ENCODE results near the gene AMOTL1.

The AMOTL1 gene

GRCh38 chr11:94877443-94878200 is 109.5 kb downstream of the AMOTL1 start:
- H3K36me3 ChIP-seq (ENCODE audit: control insufficient read depth, insufficient read depth, low read length, severe bottlenecking): peaks cover 73% of the 10 kb centered on the region
- DNase-seq (ENCODE audit: low read depth): no peak

GRCh38 chr11:94879006-94879405 is 110.8 kb downstream of the AMOTL1 start:
- Histone ChIP-seq H3K4me1 (ENCODE audit: control insufficient read depth, insufficient read depth, low read length) (peaks cover 22% of the 10 kb centered on the region), H3K4me3 (ENCODE audit: low read length) (no peak overlapping the region), H3K36me3 (ENCODE audit: control insufficient read depth, insufficient read depth, low read length, severe bottlenecking) (peaks cover 74% of the 10 kb centered on the region), H3K27me3 (replicated peaks; ENCODE audit: control insufficient read depth, insufficient read depth, low read length) (no peaks in the 10 kb centered on the region), H3K9ac (ENCODE audit: low read length) (no peak overlapping the region), H3K9me3 (ENCODE audit: control insufficient read depth, low read length) (no peaks in the 10 kb centered on the region)
- DNase-seq (ENCODE audit: low read depth): no peak

More at GRCh38 chr11:94877443-94878200, 109.5 kb downstream of the AMOTL1 start:
- no peaks in the 10 kb centered on the region for H3K9me3 ChIP-seq (ENCODE audit: control insufficient read depth, low read length)
- H3K27me3 ChIP-seq (replicated peaks; ENCODE audit: control insufficient read depth, insufficient read depth, low read length): no peaks in the 10 kb centered on the region
- peak overlapping the region; percentile 50 for H3K9ac ChIP-seq (ENCODE audit: low read length)
- no peak overlapping the region for H3K4me3 ChIP-seq (ENCODE audit: low read length)
- H3K4me1 ChIP-seq (ENCODE audit: control insufficient read depth, insufficient read depth, low read length): peaks cover 24% of the 10 kb centered on the region

- Histone ChIP-seq H3K36me3 (ENCODE audit: control insufficient read depth, insufficient read depth, low read length, severe bottlenecking) (peaks cover 81% of the 10 kb centered on the region), H3K4me1 (ENCODE audit: control insufficient read depth, insufficient read depth, low read length) (peaks cover 15% of the 10 kb centered on the region), H3K9ac (ENCODE audit: low read length) (no peak overlapping the region), H3K27me3 (replicated peaks; ENCODE audit: control insufficient read depth, insufficient read depth, low read length) (no peaks in the 10 kb centered on the region), H3K9me3 (ENCODE audit: control insufficient read depth, low read length) (no peaks in the 10 kb centered on the region), H3K4me3 (ENCODE audit: low read length) (no peak overlapping the region)
- DNase-seq (ENCODE audit: low read depth): no peak
These were observed 112.1 kb downstream of the AMOTL1 start for GRCh38 chr11:94880216-94880615.

GRCh38 chr11:94882931-94883330 is 114.8 kb downstream of the AMOTL1 start:
- Histone ChIP-seq H3K9me3 (ENCODE audit: control insufficient read depth, low read length) (no peaks in the 10 kb centered on the region), H3K27me3 (replicated peaks; ENCODE audit: control insufficient read depth, insufficient read depth, low read length) (no peaks in the 10 kb centered on the region), H3K4me3 (ENCODE audit: low read length) (no peak overlapping the region), H3K36me3 (ENCODE audit: control insufficient read depth, insufficient read depth, low read length, severe bottlenecking) (peaks cover 76% of the 10 kb centered on the region), H3K9ac (ENCODE audit: low read length) (no peak overlapping the region), H3K4me1 (ENCODE audit: control insufficient read depth, insufficient read depth, low read length) (no peaks in the 10 kb centered on the region)
- no peak for DNase-seq (ENCODE audit: low read depth)

- Histone ChIP-seq H3K9ac (ENCODE audit: low read length) (no peak overlapping the region), H3K4me3 (ENCODE audit: low read length) (no peak overlapping the region), H3K27me3 (replicated peaks; ENCODE audit: control insufficient read depth, insufficient read depth, low read length) (no peaks in the 10 kb centered on the region), H3K9me3 (ENCODE audit: control insufficient read depth, low read length) (no peaks in the 10 kb centered on the region), H3K36me3 (ENCODE audit: control insufficient read depth, insufficient read depth, low read length, severe bottlenecking) (peaks cover 69% of the 10 kb centered on the region), H3K4me1 (ENCODE audit: control insufficient read depth, insufficient read depth, low read length) (no peaks in the 10 kb centered on the region)
- DNase-seq (ENCODE audit: low read depth): no peak
These were observed 115.7 kb downstream of the AMOTL1 start for GRCh38 chr11:94883878-94884277.

- no peak for DNase-seq (ENCODE audit: low read depth)
- Histone ChIP-seq H3K36me3 (ENCODE audit: control insufficient read depth, insufficient read depth, low read length, severe bottlenecking) (peaks cover 64% of the 10 kb centered on the region), H3K4me3 (ENCODE audit: low read length) (no peak overlapping the region), H3K9ac (ENCODE audit: low read length) (no peak overlapping the region), H3K27me3 (replicated peaks; ENCODE audit: control insufficient read depth, insufficient read depth, low read length) (no peaks in the 10 kb centered on the region), H3K9me3 (ENCODE audit: control insufficient read depth, low read length) (no peaks in the 10 kb centered on the region), H3K4me1 (ENCODE audit: control insufficient read depth, insufficient read depth, low read length) (no peaks in the 10 kb centered on the region)
These were observed 116.2 kb downstream of the AMOTL1 start for GRCh38 chr11:94884376-94884775.

GRCh38 chr11:94885133-94885532 is 117.0 kb downstream of the AMOTL1 start:
- H3K36me3 ChIP-seq (ENCODE audit: control insufficient read depth, insufficient read depth, low read length, severe bottlenecking): peaks cover 56% of the 10 kb centered on the region
- no peak overlapping the region for H3K4me3 ChIP-seq (ENCODE audit: low read length)
- no peak for DNase-seq (ENCODE audit: low read depth)
- H3K4me1 ChIP-seq (ENCODE audit: control insufficient read depth, insufficient read depth, low read length): no peaks in the 10 kb centered on the region
- H3K27me3 ChIP-seq (replicated peaks; ENCODE audit: control insufficient read depth, insufficient read depth, low read length): no peaks in the 10 kb centered on the region
- no peaks in the 10 kb centered on the region for H3K9me3 ChIP-seq (ENCODE audit: control insufficient read depth, low read length)
- no peak overlapping the region for H3K9ac ChIP-seq (ENCODE audit: low read length)

- H3K9ac ChIP-seq (ENCODE audit: low read length): no peak overlapping the region
- no peaks in the 10 kb centered on the region for H3K9me3 ChIP-seq (ENCODE audit: control insufficient read depth, low read length)
- DNase-seq (ENCODE audit: low read depth): no peak
- H3K4me1 ChIP-seq (ENCODE audit: control insufficient read depth, insufficient read depth, low read length): no peaks in the 10 kb centered on the region
- peaks cover 52% of the 10 kb centered on the region for H3K36me3 ChIP-seq (ENCODE audit: control insufficient read depth, insufficient read depth, low read length, severe bottlenecking)
- no peak overlapping the region for H3K4me3 ChIP-seq (ENCODE audit: low read length)
- no peaks in the 10 kb centered on the region for H3K27me3 ChIP-seq (replicated peaks; ENCODE audit: control insufficient read depth, insufficient read depth, low read length)
These were observed 117.4 kb downstream of the AMOTL1 start for GRCh38 chr11:94885581-94885980.

- Histone ChIP-seq H3K4me3 (ENCODE audit: low read length) (no peak overlapping the region), H3K9me3 (ENCODE audit: control insufficient read depth, low read length) (peaks cover 8% of the 10 kb centered on the region), H3K36me3 (ENCODE audit: control insufficient read depth, insufficient read depth, low read length, severe bottlenecking) (peaks cover 45% of the 10 kb centered on the region), H3K4me1 (ENCODE audit: control insufficient read depth, insufficient read depth, low read length) (no peaks in the 10 kb centered on the region), H3K9ac (ENCODE audit: low read length) (no peak overlapping the region), H3K27me3 (replicated peaks; ENCODE audit: control insufficient read depth, insufficient read depth, low read length) (no peaks in the 10 kb centered on the region)
- no peak for DNase-seq (ENCODE audit: low read depth)
These were observed 120.0 kb downstream of the AMOTL1 start for GRCh38 chr11:94888204-94888603.

- Histone ChIP-seq H3K36me3 (ENCODE audit: control insufficient read depth, insufficient read depth, low read length, severe bottlenecking) (peaks cover 14% of the 10 kb centered on the region), H3K4me3 (ENCODE audit: low read length) (no peak overlapping the region), H3K4me1 (ENCODE audit: control insufficient read depth, insufficient read depth, low read length) (peaks cover 27% of the 10 kb centered on the region), H3K27me3 (replicated peaks; ENCODE audit: control insufficient read depth, insufficient read depth, low read length) (no peaks in the 10 kb centered on the region), H3K9ac (ENCODE audit: low read length) (no peak overlapping the region), H3K9me3 (ENCODE audit: control insufficient read depth, low read length) (peaks cover 28% of the 10 kb centered on the region)
- DNase-seq (ENCODE audit: low read depth): peak; percentile 36
These were observed 127.3 kb downstream of the AMOTL1 start for GRCh38 chr11:94895451-94895850.

- no peak overlapping the region for H3K4me3 ChIP-seq (ENCODE audit: low read length)
- peaks cover 18% of the 10 kb centered on the region for H3K36me3 ChIP-seq (ENCODE audit: control insufficient read depth, insufficient read depth, low read length, severe bottlenecking)
- no peaks in the 10 kb centered on the region for H3K27me3 ChIP-seq (replicated peaks; ENCODE audit: control insufficient read depth, insufficient read depth, low read length)
- peaks cover 27% of the 10 kb centered on the region for H3K4me1 ChIP-seq (ENCODE audit: control insufficient read depth, insufficient read depth, low read length)
- peak; percentile 40 for DNase-seq (ENCODE audit: low read depth)
- H3K9me3 ChIP-seq (ENCODE audit: control insufficient read depth, low read length): peaks cover 28% of the 10 kb centered on the region
- H3K9ac ChIP-seq (ENCODE audit: low read length): no peak overlapping the region
These were observed 127.8 kb downstream of the AMOTL1 start for GRCh38 chr11:94895971-94896370.

- Histone ChIP-seq H3K9ac (ENCODE audit: low read length) (no peak overlapping the region), H3K4me1 (ENCODE audit: control insufficient read depth, insufficient read depth, low read length) (peaks cover 27% of the 10 kb centered on the region), H3K4me3 (ENCODE audit: low read length) (no peak overlapping the region), H3K9me3 (ENCODE audit: control insufficient read depth, low read length) (peaks cover 28% of the 10 kb centered on the region), H3K27me3 (replicated peaks; ENCODE audit: control insufficient read depth, insufficient read depth, low read length) (no peaks in the 10 kb centered on the region), H3K36me3 (ENCODE audit: control insufficient read depth, insufficient read depth, low read length, severe bottlenecking) (peaks cover 22% of the 10 kb centered on the region)
- DNase-seq (ENCODE audit: low read depth): peak; percentile 79
These were observed 129.2 kb downstream of the AMOTL1 start for GRCh38 chr11:94897330-94897768.

All from adipocyte (in vitro differentiated cells).